HG02623 (cell line): Measurements from ENCODE around the gene FAM174C.

Source experiments
- ATAC-seq: cut with Tn5 transposase; IDR thresholded peaks from one replicate; pipeline ENCODE4 v1.9.1; 2021; ENCODE audit warnings: moderate library complexity; ENCODE audit not compliant: unreplicated experiment

Gene FAM174C

DNA sequence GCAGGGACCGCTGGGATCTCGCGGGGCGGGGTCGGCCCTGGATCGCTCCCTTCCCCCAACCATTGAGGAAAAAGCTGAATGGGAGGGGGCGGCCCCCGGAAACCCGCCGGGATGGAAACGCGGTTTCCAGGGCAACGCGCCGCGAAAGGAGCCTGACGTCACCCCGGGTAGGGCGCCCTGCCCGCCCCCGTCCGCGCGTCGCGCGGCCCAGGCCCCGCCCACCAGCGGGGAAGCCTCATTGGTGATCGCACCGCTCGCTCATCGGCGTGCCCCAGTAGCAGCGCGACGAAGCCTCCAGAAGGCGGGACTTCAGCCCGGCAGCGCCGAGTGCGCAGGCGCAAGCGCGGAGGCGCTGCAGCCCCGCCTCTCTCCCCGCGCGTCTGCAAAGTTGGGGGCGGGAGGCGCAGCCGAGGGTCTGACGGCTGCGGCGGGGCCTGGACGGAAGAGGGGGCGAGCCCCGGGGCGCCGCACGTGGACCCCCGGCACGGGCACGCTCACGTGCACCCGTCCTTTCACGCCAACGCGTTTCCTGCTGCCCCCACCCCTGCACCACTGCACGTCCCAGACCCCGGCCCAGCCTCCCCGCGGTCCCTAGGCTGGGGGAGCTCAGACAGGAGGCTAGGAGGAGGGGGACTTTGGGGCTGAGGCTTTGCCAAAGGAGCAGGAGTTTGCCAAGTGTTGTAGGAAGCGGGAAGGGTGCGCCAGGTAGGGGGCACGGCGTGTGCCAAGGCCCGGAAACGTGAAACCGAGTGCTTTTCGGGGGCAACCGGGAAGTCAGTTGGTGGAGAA lies 14.4 kb upstream of the FAM174C start:
- peak; percentile 71 for ATAC-seq

DNA sequence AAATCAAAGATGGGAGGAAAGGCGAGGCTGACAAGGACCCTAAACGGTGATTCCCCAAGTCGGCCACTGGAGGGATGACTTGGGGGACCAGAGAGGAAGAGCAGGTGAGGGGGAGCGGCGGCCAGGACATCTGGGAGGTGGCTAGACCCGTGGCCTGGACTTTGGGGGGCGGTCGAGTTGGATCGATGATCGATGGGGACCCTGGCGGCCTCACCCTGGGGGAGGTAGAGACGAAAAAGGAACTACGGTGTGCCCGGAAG lies 13.9 kb upstream of the FAM174C start:
- ATAC-seq: no peak

DNA sequence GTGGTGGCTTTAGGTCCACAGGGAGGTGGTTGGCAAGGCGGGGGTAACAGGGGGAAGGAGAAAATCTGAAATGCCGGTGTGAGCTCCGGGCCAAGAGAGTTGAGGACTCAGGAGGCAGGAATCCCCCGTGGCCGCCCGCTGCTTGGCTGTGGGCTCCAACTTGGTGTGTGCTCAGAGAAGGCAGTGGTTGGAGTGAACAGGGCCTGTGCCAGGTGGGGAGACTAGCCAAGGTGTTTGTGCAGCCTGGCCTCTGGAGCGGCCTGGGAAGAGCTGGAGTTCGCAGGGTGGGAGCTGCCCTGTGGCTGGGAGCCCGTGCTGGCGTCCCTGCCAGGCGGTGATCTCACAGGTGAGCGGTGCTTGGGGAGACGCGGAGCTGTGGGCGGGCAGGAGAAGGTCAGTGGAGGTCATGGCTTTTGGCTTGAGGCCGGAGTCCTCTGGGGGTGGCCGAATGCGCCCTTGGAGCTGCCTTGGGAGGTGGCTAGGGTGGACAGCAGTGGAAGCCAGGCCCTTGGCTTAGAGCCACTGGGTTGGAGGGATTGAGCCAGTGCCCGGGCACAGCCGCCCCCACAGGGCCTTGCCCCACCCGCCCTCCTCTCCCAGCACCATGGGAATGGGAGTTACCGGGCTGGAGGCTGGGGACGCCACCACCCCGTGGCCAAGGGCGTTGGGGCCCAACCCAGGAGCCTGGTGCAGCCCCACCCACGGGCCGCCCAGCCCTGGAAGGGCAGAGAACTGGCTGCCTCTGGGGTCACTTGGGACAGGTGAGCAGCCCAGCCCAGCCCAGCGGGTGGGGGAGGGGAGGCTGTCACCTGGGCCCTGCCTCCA lies 13.3 kb upstream of the FAM174C start:
- no peak for ATAC-seq

DNA sequence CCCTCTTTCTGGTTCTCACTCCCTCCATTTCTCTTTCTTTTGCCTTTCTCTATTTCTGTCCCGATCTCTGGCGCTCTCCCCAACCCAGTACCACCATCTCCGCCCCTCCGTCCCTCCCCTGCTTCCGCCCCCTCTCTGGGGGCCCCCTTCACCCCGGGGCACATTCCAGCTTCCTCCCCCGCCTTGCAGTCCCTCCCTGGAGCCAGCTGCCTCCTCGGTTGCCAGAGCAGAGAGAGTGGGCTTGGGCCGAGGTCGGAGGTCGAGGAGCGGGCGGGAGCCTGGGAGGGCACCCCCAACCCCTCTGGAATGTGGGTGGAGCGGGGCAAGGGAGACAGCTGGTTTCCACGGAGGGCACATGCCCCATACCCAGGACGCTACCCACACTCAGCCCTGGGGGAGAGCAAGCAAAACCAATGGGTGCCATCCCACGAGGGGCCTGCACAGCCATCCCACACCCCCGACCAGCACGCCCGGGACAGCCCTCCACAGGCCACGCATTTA lies 12.7 kb upstream of the FAM174C start:
- ATAC-seq: no peak

- no peak for ATAC-seq
These were observed 12.1 kb upstream of the FAM174C start for GRCh38 chr19:1263188-1263587.

DNA sequence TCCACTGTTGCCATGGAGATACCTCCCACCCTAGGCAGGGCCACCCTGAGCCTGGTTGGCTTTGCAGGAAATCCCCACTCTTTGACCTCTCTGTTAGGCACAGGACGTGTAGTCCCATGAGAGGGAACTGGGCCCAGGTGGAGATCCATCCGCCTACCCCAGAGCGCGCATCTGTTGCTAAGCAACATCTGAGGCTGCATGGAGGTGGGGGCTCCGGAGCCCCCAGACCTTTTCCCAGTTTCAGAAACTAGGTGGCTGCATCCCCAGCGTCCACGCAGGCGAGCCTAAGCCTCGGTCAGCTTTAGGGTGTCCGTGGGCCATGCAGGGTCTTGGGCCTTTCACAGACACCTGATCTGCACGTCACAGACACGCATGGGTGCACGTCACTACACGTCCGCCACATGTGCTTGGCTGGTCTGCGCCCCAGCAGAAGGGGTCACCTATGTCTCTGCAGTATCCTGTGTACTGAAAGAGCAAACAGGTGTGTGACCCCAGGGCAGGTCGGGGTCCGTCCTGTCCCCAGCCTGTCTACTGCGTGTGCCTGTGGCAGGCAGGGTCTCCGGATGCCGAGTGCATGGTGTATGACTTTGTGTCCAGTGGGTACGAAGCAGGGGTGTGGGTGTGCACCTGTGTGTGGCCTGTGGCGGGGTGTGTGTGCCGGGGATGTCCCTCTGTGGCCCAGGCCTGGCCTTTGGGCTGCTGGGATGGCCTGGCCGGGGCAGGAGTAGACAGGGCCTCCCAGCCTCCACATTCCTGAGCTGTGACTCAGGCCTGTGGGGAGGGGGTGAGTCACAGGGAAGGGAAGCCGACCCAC lies 10.3 kb upstream of the FAM174C start:
- ATAC-seq: no peak

DNA sequence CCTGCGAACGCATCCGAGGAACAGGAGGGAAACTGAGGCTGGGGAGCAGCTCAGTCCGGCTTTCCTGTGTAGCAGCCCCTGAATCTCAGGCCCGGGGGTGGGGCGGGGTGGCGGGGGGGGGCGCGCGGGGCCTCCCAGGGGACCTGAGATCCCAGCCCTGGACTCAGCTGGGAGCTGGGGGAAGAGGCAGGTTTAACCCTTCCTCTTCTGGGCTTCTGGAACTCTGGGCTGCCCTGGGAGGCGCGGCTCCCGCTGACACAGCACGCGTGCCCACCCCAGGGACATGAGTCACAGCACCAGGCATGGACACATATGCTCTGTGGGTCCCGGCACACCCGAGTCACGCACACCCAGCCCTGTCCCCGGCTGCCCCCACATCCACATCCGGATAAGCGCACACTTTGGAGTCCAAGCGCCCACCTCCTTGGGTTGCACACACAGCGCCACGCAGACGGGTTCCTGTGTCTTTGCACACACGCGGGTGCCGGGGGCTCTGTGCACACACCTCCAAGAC lies 9.7 kb upstream of the FAM174C start:
- no peak for ATAC-seq

- no peak for ATAC-seq
These were observed 9.0 kb upstream of the FAM174C start for GRCh38 chr19:1266129-1266915.

DNA sequence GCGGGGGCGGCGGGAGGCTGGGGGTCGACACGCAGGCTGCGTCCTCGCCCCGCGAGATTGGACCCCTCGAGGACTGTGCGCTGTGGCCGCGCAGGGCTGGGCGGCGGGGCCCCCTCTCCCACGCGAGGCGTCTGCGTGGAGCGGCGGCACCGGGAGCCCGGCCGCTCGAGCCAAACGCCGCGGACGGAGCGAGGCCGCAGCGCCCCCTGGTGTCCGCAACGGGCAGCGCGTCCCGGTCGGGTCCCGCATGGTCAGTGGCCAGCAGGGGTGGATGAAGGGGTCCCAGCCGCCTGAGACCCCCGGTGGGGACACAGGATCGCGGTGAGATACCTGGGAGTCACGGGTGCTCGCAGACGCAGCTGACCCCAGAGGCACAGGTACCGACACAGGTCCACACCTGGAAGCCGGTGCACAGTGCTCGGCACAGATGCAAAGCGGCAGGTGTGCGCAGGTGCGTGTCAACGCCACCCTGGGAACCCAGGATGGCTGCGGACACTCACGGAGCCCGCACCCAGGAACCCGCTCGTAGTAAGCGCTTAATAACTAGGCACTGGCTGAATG lies 8.3 kb upstream of the FAM174C start:
- no peak for ATAC-seq

DNA sequence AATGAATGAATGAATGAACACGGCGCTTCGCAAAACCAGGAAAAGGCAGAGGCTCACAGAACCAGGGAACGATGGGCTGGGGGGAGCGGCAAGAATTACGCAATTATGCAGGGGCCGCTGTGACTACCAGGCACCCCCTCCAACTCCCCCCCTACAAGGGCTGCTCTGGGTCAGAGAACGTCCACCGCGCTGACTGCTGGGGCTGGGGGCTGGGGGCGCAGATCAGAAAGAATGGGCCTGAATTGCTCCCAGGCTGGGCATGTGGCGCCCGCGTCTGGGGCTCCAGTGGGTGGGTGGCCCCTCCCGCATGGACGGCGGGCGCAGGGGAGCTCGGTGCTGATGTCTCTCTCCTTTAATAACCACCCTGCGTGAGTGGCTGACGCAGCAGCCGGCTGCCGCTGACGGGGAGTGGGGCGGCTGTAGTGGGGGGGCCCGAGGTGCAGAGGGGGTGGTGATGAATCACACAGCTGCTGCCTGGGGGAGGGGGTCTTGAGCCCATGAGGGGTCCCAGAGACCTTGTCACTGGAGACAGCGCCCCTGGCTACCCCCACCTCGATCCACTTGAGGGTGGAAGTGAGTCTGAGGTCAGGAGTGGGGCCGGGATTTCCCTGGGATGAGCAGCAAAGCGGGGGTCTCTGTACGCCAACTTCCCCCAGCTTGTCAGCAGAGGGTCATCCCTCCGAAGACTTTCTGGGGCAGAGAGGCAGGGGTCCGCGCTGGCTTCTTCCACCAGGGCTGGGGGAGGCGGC lies 7.7 kb upstream of the FAM174C start:
- no peak for ATAC-seq

DNA sequence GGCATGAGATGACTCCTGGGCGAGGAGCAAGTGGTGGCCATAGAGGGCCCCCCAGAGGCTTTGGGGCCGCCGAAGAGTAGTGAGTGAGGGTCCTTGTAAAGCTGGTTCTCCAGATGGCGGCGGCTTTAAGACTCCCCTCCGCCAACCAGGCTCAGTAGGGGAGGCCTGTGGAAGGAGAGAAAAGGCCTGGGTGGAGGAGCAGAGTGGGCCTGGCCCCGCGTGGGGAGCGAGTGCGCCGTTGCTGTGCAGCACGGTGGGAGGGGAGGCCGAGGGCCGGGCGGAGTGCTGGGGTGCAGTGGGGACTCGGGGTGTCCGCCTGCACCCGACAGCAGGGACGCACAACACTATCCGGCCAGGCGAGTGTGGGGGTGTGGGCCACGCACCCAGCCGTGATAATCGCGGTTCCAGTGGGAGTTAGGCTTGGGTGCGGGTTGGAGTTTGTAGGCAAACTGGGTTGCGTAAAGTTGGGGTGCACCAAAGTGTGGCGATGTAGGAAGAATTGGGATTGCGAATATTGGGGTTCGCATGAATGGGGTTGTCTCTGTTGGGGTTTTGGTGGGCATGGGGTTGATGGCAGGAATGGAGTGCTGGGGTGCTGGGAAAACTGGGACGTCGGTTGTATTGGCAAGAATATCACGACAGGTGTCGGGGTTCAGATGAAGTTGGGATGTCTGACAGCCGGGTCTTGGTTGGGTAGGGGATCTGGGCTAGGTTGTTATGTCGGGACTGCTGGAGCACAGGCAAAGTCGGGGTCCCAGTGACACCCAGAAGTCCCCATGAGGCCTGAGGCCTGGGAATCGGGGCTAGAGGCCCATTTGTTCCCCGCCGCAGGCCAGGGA lies 6.9 kb upstream of the FAM174C start:
- ATAC-seq: no peak

DNA sequence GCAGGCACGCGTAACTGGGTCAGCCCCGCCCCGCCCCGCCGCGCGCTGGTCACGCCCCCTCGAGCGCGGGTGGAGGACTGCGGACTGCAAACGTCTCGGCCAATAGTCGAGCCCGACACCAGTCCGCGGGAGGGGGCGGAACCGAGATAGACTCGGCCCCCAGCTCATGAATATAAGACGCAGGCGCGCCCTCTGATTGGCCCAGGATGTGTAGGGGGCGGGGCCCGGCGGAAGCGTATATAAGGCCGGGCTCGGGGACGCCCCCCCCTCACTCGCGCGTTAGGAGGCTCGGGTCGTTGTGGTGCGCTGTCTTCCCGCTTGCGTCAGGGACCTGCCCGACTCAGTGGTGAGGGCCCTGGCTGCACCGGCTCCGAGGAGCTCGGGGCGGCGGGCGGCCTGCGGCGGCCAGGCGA lies 6.3 kb upstream of the FAM174C start, which contains the start of gene CIRBP:
CIRBP (plus strand) TSS at position 268 of the 413 bp plus-strand sequence. CDS start 1,602 bp downstream, outside the sequence.
- peak; percentile 58 for ATAC-seq

DNA sequence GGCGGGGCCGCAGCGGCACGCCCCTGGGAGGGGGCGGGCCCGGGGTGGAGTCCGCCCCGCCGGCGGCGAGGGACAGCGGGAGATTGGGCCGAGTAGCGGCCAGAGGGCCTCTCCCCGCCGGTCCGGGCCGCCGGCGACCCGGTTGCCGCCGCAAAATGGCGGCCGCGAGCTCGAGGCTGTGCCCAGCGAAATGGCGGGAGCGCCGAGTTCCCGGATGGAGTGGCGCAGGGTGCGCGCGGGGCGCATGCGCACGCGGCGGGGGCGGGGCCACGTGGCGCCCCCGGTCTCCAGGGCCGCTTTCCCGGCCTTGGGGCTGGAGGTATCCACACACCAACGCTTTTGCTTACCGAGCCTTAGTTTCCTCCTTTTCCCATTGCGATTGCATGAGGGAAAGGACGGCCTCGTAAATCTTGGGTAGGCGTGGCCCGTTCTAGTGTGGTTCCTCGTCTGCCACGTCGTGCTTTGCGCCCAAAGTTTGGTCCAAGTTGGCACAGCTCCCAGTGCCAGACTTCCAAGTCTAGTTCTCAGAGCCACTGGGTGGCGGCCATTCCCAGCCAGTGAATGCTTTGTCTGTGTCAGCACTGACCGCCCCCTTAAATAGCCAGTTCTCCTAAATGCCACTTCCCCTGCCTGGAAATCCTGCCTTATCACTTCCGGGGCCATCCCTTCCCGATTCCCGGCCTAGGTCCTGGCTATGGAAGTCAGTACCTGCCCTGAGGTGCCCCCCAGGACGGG lies 5.7 kb upstream of the FAM174C start:
- peak; percentile 24 for ATAC-seq

- ATAC-seq: no peak
These were observed 5.0 kb upstream of the FAM174C start for GRCh38 chr19:1270213-1270853.

DNA sequence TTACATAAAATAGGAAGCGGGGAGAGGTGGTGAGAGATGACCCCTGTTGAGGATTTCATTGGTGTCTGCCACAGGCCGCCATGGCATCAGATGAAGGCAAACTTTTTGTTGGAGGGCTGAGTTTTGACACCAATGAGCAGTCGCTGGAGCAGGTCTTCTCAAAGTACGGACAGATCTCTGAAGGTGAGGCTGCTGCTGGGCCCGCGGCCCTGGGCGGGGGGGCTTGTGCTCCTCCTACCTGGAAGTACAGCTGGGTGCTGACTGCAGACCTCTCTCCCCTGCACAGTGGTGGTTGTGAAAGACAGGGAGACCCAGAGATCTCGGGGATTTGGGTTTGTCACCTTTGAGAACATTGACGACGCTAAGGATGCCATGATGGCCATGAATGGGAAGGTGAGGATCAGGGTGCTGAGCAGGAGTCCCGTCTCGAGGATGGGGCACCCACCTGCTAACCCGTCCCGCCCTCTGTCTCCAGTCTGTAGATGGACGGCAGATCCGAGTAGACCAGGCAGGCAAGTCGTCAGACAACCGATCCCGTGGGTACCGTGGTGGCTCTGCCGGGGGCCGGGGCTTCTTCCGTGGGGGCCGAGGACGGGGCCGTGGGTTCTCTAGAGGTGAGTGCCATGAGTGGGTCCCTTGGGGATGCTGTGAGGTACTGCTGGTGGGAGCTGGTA lies 4.3 kb upstream of the FAM174C start:
- no peak for ATAC-seq

DNA sequence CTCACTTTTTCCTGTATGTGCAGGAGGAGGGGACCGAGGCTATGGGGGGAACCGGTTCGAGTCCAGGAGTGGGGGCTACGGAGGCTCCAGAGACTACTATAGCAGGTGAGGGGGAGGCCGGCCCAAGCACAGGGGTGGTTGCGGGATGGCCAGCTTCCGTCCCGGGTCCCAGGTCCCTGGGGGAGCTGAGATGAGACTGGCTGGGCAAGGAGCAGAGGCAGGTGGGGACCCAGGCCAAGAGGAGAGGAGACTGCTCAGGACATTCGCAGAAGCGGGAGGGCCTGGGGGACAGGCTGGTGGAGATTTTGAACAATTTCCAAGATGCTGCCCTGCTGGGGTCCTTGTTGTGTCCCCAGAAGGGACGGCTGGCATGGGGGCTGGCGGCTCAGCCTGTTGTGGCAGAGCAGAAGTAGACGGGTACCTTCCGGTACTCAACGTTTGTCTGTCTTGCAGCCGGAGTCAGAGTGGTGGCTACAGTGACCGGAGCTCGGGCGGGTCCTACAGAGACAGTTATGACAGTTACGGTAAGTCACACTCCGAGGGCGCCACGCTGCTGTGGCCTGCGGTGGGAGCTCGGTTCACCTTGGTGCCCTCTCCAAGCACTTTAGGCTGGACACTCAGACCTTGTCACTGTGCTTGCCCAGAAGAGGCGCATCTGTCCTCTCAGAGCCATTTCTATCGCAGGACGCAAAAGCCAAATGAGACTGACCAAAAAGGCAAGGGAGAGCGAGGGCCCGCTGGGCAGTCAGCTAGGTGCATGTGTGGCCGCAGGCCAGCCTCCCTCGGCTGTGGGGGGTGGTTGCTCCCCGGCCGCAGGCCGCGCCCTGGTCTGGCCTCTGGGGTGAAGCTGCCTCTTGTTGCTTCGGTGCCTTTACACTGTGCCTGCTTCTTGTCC lies 3.6 kb upstream of the FAM174C start:
- ATAC-seq: no peak
